Right atrium auricular region (tissue), 2 donors: ENCODE measurements around the gene AXIN1. TPM values are rescaled to one million over a fixed set of nuclear protein-coding genes. Genes with fewer than 3 reads are reported as not detected.

Experiments used
- DNase-seq: peaks from one replicate; pipeline ENCODE4 v3.0.0-alpha.2; 2019; ENCODE audit warnings: low spot score
- H3K27ac ChIP-seq, 2 donors: fragments of 200-600 bp; sonication (generic); 1 replicate in 1 of 2; 2 replicates in 1 of 2; pipeline ENCODE4 v1.5.1; 2016 to 2019
- H3K27me3 ChIP-seq, 2 donors: fragments of 200-600 bp; sonication (generic); one replicate each; pipeline versions ENCODE4 v1.5.1 to v1.6.0; 2017 to 2019
- H3K36me3 ChIP-seq: fragments of 200-600 bp; sonication (generic); one replicate; pipeline ENCODE4 v1.5.1; 2016
- H3K4me1 ChIP-seq, 2 donors: fragments of 200-600 bp; sonication (generic); one replicate each; pipeline versions ENCODE4 v1.5.1 to v1.6.0; 2017 to 2019
- H3K4me3 ChIP-seq, 2 donors: fragments of 200-600 bp; sonication (generic); 1 replicate in 1 of 2; 2 replicates in 1 of 2; pipeline ENCODE4 v1.5.1; 2017 to 2019; ENCODE audit warnings: mild to moderate bottlenecking in 1 of 2, moderate library complexity in 1 of 2
- H3K9me3 ChIP-seq, 2 donors: fragments of 200-600 bp; sonication (generic); one replicate each; pipeline ENCODE4 v1.5.1; 2019
- total RNA-seq, 2 donors: library from RNA; depleted of rRNA; stranded (reverse); fragments of >200 nt; gene quantifications; one replicate each; pipeline ENCODE4 v1.1.0, GENCODE V29; 2016
- TF ChIP-seq, protein P1 (sequence below), 2 donors: fragments of 200-600 bp; sonication (generic); IDR thresholded peaks; one replicate each; pipeline ENCODE4 v1.5.1; 2019; ENCODE audit warnings: antibody characterized with exemption in 2 of 2

The AXIN1 gene
- total RNA-seq, 2 donors from 2014 or later: 12.9 to 19.4 TPM

- Histone ChIP-seq H3K36me3 (peaks cover 19% of the 10 kb centered on the region), H3K9me3 (no peaks in the 10 kb centered on the region), H3K27me3 (no peaks in the 10 kb centered on the region), H3K4me1 (peaks cover 0 to 16% of the 10 kb centered on the region in 2 donors), H3K27ac (no peak overlapping the region), H3K4me3 (no peak overlapping the region)
- DNase-seq: no peak
- TF ChIP-seq, protein P1, sequence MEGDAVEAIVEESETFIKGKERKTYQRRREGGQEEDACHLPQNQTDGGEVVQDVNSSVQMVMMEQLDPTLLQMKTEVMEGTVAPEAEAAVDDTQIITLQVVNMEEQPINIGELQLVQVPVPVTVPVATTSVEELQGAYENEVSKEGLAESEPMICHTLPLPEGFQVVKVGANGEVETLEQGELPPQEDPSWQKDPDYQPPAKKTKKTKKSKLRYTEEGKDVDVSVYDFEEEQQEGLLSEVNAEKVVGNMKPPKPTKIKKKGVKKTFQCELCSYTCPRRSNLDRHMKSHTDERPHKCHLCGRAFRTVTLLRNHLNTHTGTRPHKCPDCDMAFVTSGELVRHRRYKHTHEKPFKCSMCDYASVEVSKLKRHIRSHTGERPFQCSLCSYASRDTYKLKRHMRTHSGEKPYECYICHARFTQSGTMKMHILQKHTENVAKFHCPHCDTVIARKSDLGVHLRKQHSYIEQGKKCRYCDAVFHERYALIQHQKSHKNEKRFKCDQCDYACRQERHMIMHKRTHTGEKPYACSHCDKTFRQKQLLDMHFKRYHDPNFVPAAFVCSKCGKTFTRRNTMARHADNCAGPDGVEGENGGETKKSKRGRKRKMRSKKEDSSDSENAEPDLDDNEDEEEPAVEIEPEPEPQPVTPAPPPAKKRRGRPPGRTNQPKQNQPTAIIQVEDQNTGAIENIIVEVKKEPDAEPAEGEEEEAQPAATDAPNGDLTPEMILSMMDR (IDR thresholded peaks at IDR 0.05): no peak
Observed at GRCh38 chr16:284204-285120, 68.1 kb downstream of the AXIN1 start.

DNA sequence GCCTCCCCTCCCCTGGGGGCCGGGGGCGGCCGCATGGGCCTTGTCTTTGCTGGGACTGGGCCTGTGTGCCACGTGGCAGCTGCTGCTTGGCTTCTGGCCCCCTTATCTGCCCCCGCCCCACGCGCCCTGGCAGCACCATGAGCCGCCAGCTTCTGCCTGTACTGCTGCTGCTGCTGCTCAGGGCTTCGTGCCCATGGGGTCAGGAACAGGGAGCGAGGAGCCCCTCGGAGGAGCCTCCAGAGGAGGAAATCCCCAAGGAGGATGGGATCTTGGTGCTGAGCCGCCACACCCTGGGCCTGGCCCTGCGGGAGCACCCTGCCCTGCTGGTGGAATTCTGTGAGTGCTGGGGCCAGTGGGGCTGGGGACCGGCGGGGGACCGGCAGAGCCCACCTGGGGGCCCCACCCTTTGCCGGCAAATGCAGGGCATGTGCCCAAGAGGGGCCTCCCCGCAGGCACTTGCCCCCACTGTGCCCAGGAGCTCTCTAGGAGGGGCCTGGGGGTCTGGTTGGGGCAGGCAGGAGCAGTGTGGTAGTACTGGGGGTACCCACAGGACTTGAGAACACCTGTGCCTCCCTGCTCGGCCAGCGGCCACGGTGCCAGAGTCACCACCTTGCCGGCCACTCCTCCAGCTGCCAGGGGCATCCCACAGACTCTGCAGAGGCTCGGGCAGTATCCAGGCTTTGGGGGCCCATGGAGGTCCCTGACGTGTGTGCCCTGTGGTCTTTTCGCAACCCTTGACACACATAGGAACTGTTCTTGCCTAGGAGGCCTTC is 69.3 kb downstream of the AXIN1 start, which contains the start of gene PDIA2:
TSS of gene PDIA2 (plus strand) at position 132 of the 773 bp plus-strand sequence. CDS start at position 138, 6 bp downstream.
- Histone ChIP-seq H3K36me3 (peaks cover 10% of the 10 kb centered on the region), H3K4me1 (peaks cover 0 to 16% of the 10 kb centered on the region in 2 donors), H3K27ac (no peak within 1 kb of the TSS), H3K4me3 (no peak within 1 kb of the TSS), H3K27me3 (no peaks in the 10 kb centered on the region), H3K9me3 (no peaks in the 10 kb centered on the region)
- TF ChIP-seq, protein P1 (IDR thresholded peaks at IDR 0.05): no peak
- DNase-seq: no peak

DNA sequence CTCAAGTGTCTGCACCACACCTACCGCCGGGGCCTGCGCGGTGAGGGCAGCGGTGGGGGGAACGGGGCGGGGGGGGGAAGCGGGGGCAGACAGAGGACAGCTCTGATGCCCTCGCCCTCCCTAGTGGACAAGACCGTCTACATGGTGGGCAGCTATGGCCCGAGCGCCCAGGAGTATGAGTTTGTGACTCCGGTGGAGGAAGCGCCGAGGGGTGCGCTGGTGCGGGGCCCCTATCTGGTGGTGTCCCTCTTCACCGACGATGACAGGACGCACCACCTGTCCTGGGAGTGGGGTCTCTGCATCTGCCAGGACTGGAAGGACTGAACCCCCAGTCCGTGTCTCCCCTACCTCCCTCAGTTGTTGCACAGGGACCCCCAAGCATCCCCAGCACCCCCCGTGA is 70.0 kb downstream of the AXIN1 start:
- Histone ChIP-seq H3K4me1 (peaks cover 0 to 16% of the 10 kb centered on the region in 2 donors), H3K4me3 (no peak overlapping the region), H3K27ac (no peak overlapping the region), H3K36me3 (peaks cover 2% of the 10 kb centered on the region), H3K27me3 (no peaks in the 10 kb centered on the region), H3K9me3 (no peaks in the 10 kb centered on the region)
- DNase-seq: no peak
- TF ChIP-seq, protein P1 (IDR thresholded peaks at IDR 0.05): no peak

GRCh38 chr16:281660-282255 is 70.8 kb downstream of the AXIN1 start:
- H3K36me3 ChIP-seq: no peaks in the 10 kb centered on the region
- no peak overlapping the region for H3K4me3 ChIP-seq
- H3K27me3 ChIP-seq: no peaks in the 10 kb centered on the region
- no peaks in the 10 kb centered on the region for H3K9me3 ChIP-seq
- peaks cover 0 to 16% of the 10 kb centered on the region in 2 donors for H3K4me1 ChIP-seq
- no peak for DNase-seq
- TF ChIP-seq, protein P1 (IDR thresholded peaks at IDR 0.05): no peak
- H3K27ac ChIP-seq: no peak overlapping the region

- Histone ChIP-seq H3K9me3 (no peaks in the 10 kb centered on the region), H3K27ac (no peak overlapping the region), H3K27me3 (no peaks in the 10 kb centered on the region), H3K4me3 (peak overlapping the region; percentile 33 to 49), H3K4me1 (peaks cover 0 to 21% of the 10 kb centered on the region in 2 donors), H3K36me3 (no peaks in the 10 kb centered on the region)
- no peak for DNase-seq
- TF ChIP-seq, protein P1 (IDR thresholded peaks at IDR 0.05): no peak
Observed at GRCh38 chr16:280991-281659, 71.4 kb downstream of the AXIN1 start.
